Activated CD4-positive, alpha-beta T cell treated with anti-CD3 and anti-CD28 coated beads, Interleukin-10, Interleukin-2, amounts not matched to agents 100 ng/mL and 50 ng/mL, durations not matched to agents 16 hours and 8 hours (primary cell): ENCODE results near the gene UBR4.

ENCODE experiments used
- DNase-seq: peaks from one replicate; pipeline ENCODE4 v3.0.0-alpha.2; 2020

Gene UBR4

DNA sequence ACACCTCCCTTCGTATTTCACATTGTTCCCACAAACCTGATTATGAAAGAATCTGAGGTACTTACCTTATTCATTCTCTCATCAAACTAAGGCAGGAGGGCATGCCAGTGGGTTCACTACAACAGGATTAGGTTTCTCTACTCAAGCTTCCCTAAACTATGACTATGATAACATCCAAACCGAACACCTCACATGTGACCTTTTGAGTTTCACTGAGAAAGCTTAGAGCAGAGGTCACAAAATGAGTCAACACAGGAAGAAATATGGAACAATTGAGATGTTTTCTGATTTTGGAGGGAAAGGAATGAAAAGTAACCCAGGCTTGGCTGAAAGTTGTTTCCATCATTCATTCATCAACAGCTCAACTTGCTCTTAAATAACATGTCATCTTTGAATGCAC lies 24.1 kb downstream of the UBR4 start:
- DNase-seq, result peak; percentile 68

GRCh38 chr1:19182223-19182622 lies 27.8 kb downstream of the UBR4 start:
- DNase-seq, result no peak

GRCh38 chr1:19180265-19180657 lies 29.8 kb downstream of the UBR4 start:
- DNase-seq, result peak; percentile 9

GRCh38 chr1:19179597-19180264 lies 30.3 kb downstream of the UBR4 start:
- DNase-seq, result peak; percentile 55

GRCh38 chr1:19178734-19179398 lies 31.2 kb downstream of the UBR4 start:
- no peak for DNase-seq

DNA sequence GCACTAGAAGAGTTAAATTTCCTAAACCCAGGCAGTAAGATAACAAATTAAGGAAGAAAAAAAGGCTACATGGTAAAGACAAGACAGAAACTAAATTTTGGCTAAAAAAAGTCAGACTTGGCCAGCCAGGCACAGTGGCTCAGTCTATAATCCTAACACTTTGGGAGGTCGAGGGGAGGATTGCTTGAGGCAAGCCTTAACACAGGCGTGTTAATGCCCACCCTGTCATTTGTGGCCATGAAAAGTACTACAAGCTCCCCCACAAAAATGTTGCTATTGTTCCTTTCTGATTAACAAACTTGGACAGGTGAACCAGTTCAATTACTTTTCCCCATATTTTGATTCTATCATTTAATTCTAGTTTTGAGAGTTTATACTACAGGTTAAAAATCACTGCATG lies 32.3 kb downstream of the UBR4 start:
- no peak for DNase-seq

DNA sequence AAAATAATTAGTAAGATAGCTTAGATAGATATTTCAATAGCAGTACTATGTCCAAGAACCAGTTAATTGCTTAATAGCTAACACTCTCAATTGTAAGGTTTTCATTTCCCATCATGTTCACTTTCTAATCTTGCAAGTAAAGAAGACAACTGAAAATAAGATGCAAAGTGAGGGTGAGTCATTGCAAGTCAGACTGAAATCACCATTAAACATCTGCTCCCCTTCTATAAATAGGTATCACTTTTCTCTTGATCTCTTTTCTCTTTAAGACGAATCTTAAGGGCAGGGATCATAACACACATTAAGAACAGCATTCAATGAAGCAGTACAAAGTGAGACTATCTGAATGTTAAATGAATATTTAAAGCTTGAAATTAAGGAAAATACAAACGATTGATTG lies 40.4 kb downstream of the UBR4 start:
- DNase-seq, result peak; percentile 43

DNA sequence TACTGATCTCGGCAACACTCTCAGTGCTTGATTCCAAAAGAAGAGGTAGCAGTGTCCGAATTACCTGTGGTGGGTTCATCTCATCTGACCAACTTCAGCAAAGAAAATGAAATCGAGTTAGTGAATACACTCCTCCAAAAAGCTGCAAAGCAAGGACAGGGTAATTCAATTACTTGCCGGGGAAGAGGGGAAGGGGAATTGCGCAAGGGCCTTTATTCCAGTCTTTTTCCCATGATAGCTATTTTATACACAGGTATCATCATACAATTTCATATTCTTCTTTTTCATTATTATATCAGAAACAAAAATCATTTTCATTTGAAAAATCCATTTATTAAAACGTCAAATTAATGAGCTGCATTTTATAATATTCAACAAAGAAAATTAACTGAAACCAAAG lies 42.9 kb downstream of the UBR4 start:
- DNase-seq, result no peak

DNA sequence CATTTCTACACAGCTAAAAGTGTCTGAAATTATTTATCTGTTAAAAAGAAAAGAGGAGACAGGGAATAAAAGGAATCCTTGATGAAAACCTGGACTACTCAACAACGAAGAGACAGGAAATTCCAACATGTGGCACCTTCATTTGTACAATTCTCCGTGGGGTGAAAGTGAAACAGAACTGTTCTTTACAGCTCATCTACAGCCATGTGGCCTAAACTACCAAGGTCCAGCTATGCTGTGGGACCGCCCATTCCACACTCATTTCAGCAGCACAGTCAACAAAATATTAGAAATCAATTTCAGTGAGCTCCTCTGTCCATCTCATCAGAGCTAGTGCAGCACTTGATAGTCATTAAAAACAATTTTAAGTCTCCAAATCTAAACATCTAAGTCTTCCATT lies 44.0 kb downstream of the UBR4 start:
- no peak for DNase-seq

- no peak for DNase-seq
Observed at GRCh38 chr1:19165501-19165900, 44.6 kb downstream of the UBR4 start.

- DNase-seq, result no peak
Observed at GRCh38 chr1:19164274-19165015, 45.6 kb downstream of the UBR4 start.

DNA sequence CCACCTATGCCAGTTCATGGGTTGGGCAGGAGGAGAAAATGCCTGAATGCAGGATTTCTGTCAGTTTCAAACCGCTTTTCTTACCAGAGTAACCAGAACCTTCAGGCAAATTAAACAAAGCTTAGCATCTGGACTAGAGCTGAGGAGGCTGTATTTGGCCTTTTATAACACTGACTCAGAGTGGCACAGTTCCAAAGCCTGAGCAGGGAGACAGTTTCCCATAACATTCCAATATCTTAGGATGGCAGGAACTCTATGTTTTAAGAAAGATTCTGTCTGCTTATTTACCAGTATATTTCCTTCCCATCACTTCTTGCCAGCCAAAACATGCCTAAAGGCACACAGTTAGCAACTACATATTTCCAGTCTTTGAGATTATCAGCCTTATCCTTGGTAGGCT lies 46.8 kb downstream of the UBR4 start:
- no peak for DNase-seq

GRCh38 chr1:19160831-19161230 lies 49.2 kb downstream of the UBR4 start:
- no peak for DNase-seq

DNA sequence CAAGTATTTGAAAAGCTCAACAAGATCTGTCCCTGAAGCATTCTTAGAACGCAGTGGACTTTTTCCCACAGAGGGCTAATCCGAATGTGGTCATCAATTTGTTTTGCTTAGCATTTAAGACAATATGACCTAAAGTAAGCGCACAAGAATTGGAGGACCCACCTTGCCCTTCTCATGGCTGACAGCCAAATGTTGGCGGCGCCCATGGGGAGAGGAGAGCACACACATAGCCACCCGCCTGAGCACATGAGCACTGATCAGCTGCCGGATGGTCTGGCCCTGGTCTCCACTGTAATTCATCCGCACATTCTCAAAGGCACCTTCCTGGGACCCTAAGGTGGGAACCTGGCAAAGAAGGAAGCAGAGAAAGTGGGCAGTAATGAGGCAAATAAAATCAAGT lies 52.4 kb downstream of the UBR4 start:
- no peak for DNase-seq

GRCh38 chr1:19156676-19157075 lies 53.4 kb downstream of the UBR4 start:
- DNase-seq, result no peak

GRCh38 chr1:19154876-19155275 lies 55.2 kb downstream of the UBR4 start:
- DNase-seq, result no peak

DNA sequence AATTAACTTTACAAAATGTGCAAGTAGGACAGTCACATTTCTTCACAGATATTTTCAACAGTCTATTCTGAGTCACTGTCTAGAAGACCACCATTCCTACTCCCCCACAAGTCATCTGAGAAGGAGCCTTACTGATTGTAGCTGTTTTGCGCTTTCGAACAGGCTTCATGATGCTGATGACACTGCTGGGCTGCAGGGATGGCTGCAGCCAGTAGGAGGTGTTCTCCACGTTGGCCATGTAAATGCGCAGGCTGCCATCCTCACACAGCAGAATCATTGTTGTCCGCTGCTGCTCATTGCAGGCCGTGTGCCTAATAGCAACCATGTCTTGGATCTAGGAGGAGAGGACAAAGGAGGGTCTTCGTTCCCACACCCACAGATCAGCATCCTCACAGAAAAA lies 56.9 kb downstream of the UBR4 start:
- no peak for DNase-seq

DNA sequence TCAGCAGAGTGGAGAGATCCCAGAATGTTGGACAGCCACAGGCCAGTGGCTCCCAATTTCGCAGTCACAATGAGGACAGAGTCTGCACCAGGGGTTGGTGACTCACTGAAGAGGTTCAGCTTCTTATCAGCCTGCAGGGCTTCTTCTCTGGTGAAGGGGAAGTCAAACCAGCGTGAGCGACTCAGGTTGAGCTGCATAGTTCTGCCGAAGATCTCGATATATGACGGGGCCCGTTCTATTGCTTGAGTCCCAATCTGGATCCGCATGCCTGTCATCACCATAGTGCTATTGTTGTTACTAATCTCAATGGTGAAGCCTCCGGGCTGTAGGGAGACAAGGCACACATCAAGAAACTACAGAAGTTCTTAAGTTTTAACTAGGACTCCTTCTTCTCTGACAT lies 58.5 kb downstream of the UBR4 start:
- DNase-seq, result no peak

GRCh38 chr1:19149736-19150135 lies 60.3 kb downstream of the UBR4 start:
- DNase-seq, result no peak

- DNase-seq, result no peak
Observed at GRCh38 chr1:19140465-19140864, 69.6 kb downstream of the UBR4 start.

DNA sequence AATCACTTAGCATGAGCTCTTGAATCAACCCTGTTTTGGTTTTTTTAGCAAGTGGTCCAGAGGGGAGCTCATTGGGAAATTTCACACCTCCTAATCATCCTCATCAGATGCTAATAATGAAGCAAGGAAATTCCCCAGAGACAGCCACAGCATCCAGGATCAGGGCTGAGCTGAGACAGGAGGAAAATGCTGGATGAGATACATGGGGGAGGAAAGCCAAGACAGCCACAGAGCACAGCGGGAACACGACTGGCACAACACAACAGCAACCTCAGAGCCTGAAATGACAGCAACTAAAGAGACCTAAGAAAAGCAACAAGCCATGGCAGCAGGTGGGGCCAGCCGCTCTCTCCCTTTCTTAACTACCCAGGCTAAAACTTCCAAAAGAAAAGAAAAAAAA lies 70.4 kb downstream of the UBR4 start:
- no peak for DNase-seq

DNA sequence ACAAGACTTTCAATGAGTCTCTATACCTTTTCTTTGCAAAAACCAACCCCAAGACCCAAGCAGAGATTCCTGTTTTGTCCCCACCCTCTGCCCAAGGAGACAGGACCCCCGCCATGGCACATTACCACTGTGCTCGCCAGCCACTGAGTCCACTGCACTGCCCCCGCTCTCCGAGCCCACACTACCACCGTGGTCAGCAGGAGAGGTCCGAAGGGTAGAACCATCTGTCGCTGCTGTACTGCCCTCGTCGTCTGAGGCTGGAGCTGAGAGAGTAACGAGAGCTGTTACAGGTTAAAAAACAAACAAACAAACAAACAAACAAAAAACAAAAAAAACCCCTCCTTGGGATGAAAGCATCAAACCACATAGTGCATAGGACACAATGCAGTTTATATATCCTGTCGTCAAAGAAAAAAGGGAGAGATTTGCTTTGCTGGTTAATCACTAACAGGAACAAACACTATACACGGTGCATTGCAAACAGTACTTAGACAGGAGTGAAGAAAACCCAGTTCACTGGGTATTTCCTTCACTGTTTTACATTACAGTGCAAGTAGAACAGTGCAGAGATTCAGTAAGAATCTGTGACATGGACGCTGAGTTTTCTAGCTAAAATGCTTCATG lies 71.0 kb downstream of the UBR4 start:
- no peak for DNase-seq

DNA sequence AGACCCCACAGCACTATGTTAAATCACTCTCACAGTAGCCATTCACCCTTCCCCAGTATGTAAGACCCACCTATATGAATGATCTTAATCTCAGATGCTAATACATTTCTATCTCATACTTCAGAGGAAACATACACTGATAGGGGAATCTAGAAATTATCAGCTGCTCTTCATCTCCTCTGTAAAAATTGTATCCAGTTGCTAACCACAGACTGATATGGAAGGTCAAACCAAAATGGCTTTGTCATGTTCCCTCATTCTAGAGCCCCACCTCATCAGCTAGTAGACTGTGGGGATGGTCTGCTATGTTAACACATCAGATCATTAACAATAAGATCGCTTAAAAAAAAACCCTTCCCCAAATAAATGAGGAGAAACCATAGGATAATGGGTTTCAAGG lies 71.7 kb downstream of the UBR4 start:
- DNase-seq, result no peak

DNA sequence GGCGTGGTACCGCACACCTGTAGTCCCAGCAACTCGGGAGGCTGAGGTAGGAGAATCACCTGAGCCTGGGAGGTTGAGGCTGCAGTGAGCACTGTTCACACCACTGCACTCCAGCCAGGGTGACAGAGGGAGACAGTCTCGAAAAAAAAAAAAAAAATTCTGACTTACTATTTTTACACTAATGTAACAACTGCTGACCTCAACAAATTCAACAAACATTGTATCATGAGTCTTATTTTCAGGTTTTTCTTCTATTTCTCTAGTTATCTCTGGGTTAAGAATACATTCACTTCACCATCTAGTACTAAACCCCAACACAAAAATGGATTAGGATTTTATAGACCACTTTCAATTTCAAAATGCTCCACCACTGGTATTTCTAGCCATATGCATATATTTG lies 72.9 kb downstream of the UBR4 start:
- no peak for DNase-seq
